ENCODE results near the gene CTLA4.

The CTLA4 gene

DNA sequence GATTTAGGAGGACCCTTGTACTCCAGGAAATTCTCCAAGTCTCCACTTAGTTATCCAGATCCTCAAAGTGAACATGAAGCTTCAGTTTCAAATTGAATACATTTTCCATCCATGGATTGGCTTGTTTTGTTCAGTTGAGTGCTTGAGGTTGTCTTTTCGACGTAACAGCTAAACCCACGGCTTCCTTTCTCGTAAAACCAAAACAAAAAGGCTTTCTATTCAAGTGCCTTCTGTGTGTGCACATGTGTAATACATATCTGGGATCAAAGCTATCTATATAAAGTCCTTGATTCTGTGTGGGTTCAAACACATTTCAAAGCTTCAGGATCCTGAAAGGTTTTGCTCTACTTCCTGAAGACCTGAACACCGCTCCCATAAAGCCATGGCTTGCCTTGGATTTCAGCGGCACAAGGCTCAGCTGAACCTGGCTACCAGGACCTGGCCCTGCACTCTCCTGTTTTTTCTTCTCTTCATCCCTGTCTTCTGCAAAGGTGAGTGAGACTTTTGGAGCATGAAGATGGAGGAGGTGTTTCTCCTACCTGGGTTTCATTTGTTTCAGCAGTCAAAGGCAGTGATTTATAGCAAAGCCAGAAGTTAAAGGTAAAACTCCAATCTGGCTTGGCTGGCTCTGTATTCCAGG is at the start of gene CTLA4:
CTLA4 (plus strand) TSS at position 211 of the 640 bp plus-strand sequence; CDS start at position 383, 172 bp downstream.
- no peak for DNase-seq

DNA sequence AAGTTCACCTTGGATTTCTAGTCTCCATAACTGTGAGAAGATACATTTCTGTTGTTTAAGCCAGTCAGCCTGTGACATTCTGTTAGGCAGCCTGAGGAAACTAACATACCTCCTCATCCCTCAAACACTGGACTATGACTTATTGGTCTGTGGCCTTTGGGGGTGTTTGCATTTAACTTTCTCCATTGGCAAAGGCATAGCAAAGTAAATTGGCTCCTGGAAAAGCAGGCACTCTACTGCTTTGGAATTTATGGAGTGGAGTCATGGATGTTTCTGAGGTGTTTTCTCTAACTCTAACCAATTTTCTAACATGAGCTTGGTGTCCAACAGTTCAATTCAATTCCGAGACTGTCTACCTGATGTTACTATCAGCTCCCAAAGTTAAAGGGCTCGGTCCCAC is 48.9 kb upstream of the CTLA4 start:
- no peak for DNase-seq

DNA sequence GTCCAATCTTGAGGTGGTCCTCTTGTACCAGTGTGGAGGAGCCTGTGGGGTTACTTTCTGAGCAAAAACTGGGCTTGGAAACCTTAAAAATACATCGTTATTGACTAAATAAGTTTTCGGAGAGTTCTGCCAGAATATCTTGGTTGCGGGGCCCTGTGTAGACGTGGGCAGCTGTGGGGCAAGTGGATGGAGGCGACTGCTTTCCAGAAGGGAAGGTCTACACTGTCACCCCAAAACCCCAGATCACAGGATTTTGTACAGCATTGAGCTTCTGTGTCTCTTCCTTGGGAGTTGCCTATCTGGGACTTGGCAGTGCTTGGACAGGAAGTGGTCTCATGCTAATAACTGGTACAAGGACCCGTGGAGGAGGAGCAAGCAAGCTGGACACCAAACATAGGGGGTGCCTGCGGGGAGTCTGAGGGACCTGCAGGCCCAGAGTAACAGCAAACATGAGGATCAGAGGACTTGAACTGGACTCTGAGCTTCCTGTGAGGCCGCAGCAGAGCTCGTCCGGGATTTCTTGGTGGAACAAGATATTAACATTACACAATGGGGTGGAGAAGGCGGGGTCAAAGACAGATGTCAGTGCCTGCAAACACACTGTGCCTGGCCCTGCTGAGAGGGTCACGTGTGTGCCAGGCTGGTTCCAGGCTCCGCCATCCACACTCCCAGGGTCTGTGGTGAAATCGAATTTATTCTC is 48.0 kb upstream of the CTLA4 start:
- no peak for DNase-seq

DNA sequence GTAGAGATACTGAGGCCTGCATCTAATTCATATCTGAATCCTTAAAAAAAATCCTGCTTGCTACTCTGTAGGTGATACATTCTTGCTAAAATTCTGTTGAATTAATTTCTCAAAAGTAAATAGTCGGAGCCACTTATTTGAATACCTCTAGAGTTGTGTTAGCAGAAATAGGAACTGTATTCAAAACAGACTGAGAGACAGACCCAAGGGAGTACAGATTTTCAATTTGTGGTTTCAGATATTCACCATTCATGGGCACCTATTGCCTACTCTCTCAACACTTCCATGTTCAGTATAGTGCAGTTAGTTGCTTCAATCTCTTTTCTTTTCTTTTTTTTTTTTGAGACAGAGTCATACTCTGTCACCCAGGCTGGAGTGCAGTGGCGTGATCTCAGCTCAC is 46.6 kb upstream of the CTLA4 start:
- DNase-seq: no peak

DNA sequence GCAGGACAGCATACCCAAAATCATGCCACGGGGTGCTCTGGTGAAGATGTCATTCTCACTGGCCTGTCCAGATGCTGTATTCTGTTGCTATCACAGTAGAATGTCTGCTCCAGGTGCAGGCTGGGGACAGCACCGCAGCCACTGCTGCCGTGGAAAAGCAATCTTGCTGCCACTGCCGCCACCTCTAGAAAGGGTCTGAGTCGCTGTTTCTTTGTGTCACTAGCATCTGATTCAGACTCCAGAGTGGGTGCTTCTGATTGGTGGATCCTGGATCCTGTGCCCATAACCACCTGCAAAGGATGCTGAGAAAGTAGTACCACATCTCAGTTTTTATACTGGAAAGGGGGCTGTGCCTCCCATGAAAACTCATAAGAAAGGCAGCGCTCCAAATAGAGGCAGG is 45.3 kb upstream of the CTLA4 start:
- no peak for DNase-seq

DNA sequence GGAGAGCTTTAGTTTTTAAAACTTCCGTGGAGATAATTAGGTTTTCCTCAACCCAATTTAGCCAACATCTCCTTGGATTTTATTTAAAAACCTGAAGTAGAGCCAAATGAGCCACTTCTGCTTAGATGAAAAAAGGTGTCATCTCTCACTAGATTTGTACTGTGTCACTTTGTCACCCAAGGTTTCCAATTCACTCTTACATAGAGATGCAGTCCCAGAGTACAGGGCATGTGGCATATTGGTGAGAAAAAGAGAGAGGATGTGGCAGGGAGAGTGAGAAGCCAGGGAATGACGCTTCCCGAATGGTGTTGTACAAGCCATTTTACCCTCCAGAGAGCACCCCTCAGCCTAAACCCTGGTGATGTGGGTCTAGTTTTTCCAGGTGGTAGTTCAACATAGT is 44.4 kb upstream of the CTLA4 start:
- DNase-seq: no peak

DNA sequence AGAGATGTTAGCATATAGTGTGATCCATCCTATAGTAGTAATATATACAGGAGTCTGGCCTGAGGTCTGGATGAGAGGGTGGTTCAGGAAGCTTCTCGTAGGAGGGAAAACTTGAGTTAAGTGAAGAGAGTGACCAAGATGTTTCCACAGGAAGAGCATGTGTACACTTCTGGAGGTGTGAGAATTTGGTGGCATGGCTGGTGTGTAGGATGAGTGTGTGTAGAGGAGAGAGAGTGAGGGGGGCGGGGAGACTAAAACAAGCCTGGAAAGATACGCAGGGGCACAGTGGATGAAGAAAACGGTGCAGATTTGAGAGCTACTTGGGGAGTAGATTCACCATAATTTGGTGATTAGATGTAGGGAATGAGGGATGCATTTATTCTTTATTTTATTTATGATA is 43.5 kb upstream of the CTLA4 start:
- no peak for DNase-seq

DNA sequence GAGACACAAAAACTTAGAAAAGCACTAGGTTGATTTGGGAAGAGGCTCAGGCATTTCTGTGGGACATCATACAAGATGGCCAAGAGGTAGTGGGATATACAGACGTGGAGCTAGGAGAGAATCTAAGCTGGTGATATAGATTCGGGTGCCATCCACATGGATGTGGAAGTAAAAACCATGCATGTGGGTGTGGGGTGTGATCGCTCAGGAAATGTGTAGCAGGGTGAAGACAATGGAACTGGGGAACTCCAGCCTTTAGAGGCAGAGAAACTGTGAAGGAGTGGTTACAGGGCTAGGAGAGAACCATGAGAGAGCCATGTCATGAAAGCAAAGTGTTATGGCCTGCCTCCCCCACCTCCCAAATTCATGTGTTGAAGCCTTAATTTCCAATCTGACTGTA is 43.0 kb upstream of the CTLA4 start:
- no peak for DNase-seq

DNA sequence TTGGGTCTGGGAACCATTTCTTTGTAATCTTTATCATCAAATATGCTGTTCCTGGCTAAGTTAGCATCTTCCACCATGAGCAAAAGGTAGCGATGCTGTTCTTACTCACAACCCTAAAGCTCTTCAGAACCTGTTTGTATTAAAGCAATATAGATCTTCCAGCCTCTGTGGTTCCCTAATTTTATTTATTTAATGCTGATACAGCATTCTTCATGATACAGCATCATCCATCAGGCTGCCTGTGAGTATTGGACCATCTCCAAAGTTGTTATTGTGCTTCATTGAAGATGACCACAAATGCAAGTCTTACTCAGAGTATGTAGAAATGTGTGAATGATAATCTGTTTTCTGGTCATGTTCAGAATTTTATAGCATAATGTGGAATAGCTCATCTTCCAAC is 40.9 kb upstream of the CTLA4 start:
- no peak for DNase-seq

DNA sequence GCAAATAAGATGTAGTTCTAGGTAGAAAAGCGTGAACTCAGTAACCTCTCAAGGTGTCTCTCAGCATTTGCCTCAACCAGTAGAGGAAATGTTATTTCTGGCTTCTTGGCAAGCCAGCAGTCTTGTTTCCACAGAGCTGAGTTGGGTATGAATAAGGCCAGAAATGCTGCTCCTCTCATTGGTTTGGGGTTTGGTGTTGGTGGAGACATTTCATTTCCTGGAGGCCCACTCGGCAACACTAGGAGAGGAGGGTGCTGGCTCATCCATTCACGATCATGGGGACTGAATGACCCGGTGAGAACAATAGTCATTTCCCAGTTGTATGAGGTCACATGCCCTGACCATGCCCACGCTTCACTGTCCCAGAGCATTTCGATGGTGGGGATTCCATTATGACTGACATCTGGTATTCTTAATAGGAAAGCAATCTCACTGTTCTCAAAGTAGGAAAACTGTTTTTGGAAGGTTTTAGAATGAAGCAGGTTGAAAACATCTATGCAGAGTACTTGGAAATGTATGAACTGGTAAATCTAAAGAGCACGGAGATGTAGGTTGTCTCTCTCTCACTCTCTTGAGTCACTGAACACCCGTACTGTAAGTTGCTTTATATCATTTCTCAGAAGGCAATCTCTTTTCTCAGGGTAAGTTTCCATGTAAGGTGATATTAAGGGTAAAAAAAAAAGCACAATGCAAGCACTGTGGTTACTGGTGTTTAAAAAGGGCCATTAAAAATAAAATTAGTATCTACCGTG is 37.1 kb upstream of the CTLA4 start:
- DNase-seq: no peak

DNA sequence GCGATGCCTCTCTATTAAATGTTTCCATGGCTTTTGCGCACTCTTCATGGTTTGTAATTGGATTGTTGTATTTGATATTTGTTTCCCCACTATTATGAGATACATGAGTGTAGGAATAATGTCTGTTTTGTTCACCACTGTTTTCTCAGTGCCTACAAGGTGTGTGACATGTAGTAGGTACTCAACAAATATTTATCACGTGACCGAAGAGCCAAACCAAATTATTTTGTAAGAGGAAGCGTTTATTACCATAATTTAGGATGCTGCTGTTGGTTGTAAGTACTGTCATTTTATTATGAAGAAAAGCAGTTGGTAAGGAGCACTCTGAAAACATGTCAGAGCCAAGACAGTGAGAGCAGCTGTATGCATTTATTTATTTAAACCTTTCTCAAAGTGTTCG is 32.2 kb upstream of the CTLA4 start:
- DNase-seq: no peak

DNA sequence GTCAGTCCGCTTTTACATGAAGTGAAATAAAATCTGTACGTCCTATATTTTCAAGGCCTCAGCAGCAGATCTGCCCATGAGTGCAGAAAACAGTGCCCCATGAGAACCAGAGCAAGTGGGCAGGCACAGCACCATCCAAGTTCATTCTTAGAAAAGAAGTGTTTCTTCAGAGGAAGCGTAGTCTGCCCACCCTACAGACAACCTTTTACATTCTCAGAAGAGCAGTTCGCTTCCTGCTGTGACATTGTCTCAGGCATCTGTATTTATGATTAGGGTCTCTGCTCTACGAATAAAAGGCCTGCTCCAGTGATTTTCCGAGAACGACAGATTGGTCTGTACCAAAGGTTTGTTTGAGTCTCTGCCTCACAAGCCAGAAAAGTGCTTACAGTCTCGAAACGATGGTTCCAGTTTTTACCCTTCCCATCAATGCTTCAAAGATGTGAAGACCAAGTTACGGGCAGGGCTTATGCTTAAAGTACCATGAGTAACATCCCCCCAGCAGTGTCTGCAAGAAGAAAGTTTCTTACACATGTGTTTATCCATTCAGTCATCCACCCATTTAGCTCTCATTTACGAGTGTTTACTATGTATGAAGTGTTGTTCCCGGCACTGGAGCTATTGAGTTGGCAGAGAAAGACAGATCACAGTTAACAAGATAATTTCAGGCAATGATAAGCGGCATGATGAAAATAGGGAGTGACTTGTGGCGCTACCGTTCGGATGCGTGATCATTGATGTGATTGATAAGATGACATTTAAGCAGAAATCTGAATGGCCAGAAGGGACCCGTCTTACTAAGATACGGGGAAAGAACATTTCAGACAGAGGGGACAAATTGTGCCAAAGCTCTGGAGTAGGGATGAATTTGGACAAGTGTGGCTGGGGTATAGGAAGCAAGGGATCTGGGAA is 31.4 kb upstream of the CTLA4 start:
- no peak for DNase-seq

DNA sequence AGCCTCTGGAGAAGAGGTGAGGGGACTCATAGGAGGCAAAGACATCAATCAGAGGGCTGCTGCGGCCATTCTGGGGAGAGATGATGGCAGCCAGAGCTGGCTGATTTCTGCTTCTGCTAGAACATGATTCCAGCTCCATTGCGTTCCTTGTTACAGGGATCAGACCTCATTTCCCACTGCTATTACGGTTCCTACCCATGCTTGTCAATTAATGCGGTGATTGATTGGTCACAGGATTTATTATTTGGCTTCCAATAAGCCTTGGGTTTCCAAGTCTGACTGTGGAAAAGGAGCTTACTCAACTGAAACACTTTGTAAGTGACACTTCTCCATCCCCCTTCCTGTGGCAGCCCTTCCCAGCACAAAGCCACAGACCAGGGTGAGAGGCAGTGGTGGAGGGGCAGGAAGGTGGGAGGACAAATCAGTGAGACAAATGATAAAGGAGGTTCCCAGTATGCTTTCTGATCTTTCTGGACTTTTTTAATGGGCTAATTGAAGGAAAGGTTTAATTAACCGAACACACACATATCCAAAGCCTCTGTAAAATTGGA is 26.8 kb upstream of the CTLA4 start:
- DNase-seq: no peak

DNA sequence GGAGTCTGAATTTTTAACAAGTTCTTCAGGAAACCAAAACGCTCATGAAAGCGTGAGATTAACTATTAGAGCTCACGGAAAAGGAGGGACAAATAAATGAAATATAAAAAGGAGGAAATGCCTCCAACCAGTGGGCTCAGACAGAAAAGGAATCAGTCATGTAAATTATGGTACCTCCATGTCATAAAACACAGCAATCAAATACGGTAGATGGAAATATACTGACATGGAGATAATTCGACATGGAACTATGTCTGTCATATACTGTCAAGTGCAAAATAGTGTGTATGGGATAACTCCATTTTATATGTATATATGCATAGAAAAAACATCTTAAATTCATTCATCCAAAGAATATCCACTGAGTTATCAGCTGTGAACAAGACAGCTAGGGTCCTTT is 25.9 kb upstream of the CTLA4 start:
- no peak for DNase-seq

DNA sequence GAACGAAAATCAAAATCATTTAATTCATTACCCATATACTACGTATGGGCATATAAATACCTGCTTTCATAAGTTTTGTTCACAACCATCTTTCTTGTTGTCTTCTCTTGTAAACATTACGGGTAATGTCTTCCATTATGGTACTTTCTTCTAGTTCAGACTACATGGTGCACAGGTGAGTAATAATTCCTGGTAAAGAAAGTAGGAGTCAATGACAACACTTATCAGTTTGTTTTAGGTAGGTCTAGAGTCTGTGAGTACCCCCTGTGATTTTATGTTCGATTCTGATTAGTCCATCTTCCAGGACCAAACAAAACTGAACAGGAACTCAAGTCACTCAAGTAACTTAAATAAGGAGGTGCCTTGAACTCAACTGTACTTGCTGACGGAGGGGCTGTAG is 25.2 kb upstream of the CTLA4 start:
- no peak for DNase-seq

DNA sequence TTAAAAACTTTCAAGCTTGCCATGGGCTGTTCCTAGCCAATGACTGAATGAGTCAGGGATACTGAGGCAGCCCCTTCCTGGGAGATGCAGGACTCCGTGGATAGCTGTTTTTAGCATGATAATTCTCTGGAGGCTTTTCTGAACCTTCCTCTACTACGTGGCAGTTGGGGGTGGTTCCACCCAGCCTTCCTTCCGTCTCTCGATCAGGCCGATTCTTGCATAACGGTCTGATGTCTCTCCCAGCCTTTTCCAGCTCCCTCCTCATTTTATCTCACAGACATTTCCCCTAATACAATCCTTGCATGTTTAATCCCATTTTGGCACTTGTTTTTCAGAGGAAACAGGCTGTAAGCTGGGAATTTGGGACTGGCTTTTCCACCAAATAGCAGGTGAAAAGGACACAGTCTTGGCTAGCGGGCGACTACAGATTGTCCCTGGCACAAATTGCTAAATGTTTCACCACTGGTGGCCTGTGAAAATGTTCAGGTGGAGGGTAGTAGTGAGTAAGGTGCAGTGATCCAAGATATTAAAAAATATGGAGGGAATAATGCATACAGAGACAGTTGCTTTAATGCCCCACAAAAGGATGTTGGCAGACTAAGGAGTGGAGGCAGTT is 21.0 kb upstream of the CTLA4 start:
- no peak for DNase-seq

DNA sequence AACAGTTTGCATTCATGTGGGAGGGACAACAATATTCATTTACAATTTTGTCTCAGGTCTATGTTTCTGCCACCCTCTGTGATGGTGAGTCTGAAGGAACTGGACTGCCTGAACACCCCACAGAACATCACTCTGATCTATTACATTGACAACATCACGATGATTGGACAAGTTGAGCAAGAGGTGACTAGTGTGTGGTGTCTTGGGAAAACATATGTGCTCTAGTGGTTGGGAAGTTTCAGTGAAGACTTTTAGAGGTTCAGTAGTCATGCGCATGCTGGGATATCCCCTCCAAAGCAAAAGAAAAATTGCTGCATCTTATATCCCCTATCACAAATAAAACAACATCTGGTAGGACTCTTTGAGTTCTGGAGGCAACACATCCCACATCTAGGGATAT is 18.6 kb upstream of the CTLA4 start:
- DNase-seq: no peak

DNA sequence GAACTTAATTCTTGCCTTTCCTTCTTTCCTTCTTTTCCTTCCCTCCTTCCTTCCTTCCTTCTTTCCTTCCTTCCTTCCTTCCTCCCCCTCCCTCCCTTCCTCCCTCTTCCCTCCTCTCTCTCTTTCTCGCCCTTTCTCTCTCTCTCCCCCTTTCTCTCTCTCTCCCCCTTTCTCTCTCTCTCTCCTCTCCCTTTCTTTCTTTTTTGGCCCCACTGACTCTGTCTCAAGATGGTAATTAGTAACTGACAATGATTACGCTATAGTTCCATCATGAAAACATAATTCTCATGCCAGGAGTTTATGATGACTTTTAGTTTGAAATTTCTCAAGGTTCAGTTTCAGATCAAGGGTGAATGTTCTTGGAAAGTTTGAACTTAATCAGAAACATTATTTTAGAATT is 14.8 kb upstream of the CTLA4 start:
- DNase-seq: no peak

DNA sequence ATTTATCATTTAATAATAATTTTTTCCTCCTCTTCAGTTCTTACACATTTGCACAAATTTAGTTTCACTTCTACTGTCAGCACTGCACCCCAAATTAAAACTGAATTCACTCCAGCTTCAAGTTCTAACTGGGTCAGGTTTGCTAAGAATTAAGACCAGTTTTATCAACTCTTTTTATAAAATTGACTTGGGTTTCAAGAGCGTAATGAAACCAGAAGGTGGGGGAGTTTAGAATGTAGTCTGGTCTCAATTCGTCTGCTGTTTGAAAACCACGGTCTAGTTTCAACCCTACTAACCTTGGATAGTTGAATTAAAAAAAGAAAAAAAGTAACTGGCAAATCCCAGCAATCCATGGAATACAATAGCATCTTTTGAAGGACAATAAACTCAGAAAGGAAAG is 14.3 kb upstream of the CTLA4 start:
- DNase-seq: no peak

DNA sequence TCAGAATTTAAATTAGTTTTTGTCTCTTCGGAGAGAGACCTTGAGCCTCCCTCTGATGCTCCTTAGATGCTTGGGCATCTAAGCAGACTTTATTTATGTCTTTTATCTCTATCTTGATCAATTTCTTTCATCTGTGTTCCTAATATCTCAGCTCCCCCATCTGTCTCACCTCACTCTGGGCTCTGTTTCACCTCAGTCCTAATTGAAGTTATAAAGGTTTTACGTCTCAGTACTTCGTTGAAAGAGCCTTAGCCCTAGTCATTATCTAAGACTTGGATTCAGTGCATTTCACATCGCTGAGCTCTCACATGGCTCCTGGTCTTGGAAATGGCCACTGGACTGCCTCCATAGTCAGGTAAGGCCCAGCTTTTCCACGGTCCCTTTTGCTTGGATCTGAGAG is 13.8 kb upstream of the CTLA4 start:
- no peak for DNase-seq

DNA sequence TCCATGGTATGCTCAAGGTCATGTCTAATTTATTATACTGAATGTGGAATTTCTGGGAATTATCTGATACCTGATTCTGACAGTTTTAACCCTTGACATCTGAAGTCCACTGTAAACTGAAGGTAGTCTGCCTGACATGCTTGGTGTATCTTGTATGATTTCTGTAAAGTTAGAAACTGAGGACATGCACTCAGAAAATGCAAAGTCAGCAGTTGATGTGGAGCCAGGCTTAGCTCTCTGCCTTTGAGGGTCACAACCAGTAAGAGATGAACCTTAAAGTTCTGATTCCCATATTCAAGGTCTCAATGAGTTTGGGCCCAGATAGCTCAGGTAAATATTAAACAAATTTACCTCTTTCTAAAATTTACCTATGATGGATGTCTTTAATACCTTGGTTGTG is 12.3 kb upstream of the CTLA4 start:
- DNase-seq: no peak

DNA sequence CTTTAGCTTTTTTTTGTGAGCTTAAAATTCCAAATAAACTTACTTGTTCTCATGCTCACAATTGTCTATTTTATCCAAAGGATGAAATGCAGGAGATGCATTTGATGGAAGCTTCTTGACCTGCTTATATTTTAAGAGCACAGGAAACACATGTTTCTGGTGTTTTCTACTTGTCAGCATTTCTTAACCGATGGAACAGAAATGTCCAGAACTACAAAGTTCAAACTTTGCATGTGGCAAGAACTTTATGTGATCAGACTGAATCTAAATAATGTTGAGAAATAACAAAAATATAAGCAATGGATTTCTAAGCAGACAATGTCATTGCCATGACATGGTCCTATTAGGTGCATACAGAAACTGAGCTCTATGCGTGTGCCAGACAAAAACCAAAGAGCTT is 9.9 kb upstream of the CTLA4 start:
- no peak for DNase-seq

DNA sequence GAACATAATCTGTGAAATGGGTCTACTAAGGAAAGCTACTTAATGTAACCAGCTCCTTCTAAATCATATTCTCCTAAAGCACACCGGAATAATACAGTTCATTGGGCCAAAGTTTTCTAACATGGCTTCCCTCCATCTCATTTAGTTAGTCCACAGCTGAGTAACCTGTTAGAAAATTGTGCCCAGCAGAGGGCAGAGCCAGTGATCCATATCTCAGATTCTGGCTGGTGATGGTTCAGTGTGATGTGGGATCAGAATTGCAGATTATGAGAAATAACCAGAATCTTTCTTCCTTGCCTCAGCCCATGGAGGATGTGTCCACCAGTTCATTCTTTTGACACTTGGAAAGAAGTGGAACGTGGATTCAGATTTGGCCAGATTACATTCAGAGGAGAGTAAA is 9.4 kb upstream of the CTLA4 start:
- DNase-seq: no peak

All from NCI-H524 treated with DMSO at 0.1 percent for 48 hours (cell line).